Neural cell (in vitro differentiated cells): ENCODE data around the gene SKAP1. TPM values are rescaled to one million over a fixed set of nuclear protein-coding genes. Genes with fewer than 3 reads are reported as not detected.

Source experiments
- H2AFZ ChIP-seq: fragments of 200-600, 300-800 bp; sonication (generic), shearing (Covaris generic); 2 replicates; pipeline ENCODE4 v1.6.0; 2014; ENCODE audit warnings: low read depth, mild to moderate bottlenecking, antibody characterized with exemption, low read length, moderate library complexity
- H3F3A ChIP-seq: fragments of 200-600 bp; shearing (Covaris generic); 2 replicates; pipeline ENCODE4 v1.6.1; 2016; ENCODE audit warnings: mild to moderate bottlenecking, moderate library complexity, mixed read lengths, antibody characterized with exemption, low read length; ENCODE audit not compliant: insufficient read depth, poor library complexity, severe bottlenecking
- H3K27ac ChIP-seq: fragments of 200-600, 300-800 bp; sonication (generic), shearing (Covaris generic); 2 replicates; pipeline ENCODE4 v1.5.1; 2014; ENCODE audit warnings: mild to moderate bottlenecking, low read length, moderate library complexity
- H3K27me3 ChIP-seq: fragments of 300-800, 200-600 bp; sonication (generic), shearing (Covaris generic); 2 replicates; pipeline ENCODE4 v1.6.0; 2014; ENCODE audit warnings: mild to moderate bottlenecking, low read depth, low read length, moderate library complexity; ENCODE audit not compliant: insufficient read depth
- H3K36me3 ChIP-seq: fragments of 300-800, 200-600 bp; sonication (generic), shearing (Covaris generic); 2 replicates; pipeline ENCODE4 v1.5.1; 2014; ENCODE audit warnings: mild to moderate bottlenecking, antibody characterized with exemption, low read length, moderate library complexity; ENCODE audit not compliant: insufficient read depth
- H3K4me2 ChIP-seq: fragments of 300-800, 200-600 bp; sonication (generic), shearing (Covaris generic); 2 replicates; pipeline ENCODE4 v1.6.0; 2014; ENCODE audit warnings: mild to moderate bottlenecking, low read length
- H3K4me3 ChIP-seq: fragments of 300-800, 200-600 bp; sonication (generic), shearing (Covaris generic); 2 replicates; pipeline ENCODE4 v1.5.1; 2014; ENCODE audit warnings: mild to moderate bottlenecking, low read length, moderate library complexity
- H3K79me2 ChIP-seq: fragments of 200-600 bp; shearing (Covaris generic); replicated peaks from 2 replicates; pipeline ENCODE4 v1.6.0; 2014; ENCODE audit warnings: mild to moderate bottlenecking, low read length, moderate library complexity; ENCODE audit not compliant: insufficient read depth
- H3K9ac ChIP-seq: fragments of 300-800, 200-600 bp; sonication (generic), shearing (Covaris generic); 2 replicates; pipeline ENCODE4 v1.6.1; 2016; ENCODE audit warnings: mild to moderate bottlenecking, low read length, mixed read lengths
- H3K9me2 ChIP-seq: fragments of 200-600 bp; shearing (Covaris generic); 2 replicates; pipeline ENCODE4 v1.6.1; 2016; ENCODE audit warnings: mild to moderate bottlenecking, low read length, mixed read lengths; ENCODE audit not compliant: insufficient read depth
- H3K9me3 ChIP-seq: fragments of 200-600, 300-800 bp; sonication (generic), shearing (Covaris generic); 2 replicates; pipeline ENCODE4 v1.6.1; 2016; ENCODE audit warnings: mild to moderate bottlenecking, mixed run types, low read length, moderate library complexity, mixed read lengths
- H4K20me1 ChIP-seq: fragments of 200-600 bp; shearing (Covaris generic); 2 replicates; pipeline ENCODE4 v1.6.1; 2016; ENCODE audit warnings: mild to moderate bottlenecking, mixed run types; ENCODE audit not compliant: insufficient read depth
- CTCF ChIP-seq: fragments of 450-650 bp; IDR thresholded peaks from 2 replicates; pipeline ENCODE4 v1.5.1; 2014; ENCODE audit warnings: antibody characterized with exemption, mild to moderate bottlenecking, moderate library complexity; ENCODE audit not compliant: poor library complexity, severe bottlenecking
- EP300 ChIP-seq: fragments of 450-650 bp; conservative IDR thresholded peaks from 2 replicates; pipeline ENCODE4 v1.6.1; 2014; ENCODE audit warnings: antibody characterized with exemption, mild to moderate bottlenecking, moderate library complexity; ENCODE audit not compliant: poor library complexity, severe bottlenecking
- EZH2 ChIP-seq: fragments of 200-600, 300-800 bp; shearing (Covaris generic), sonication (generic); IDR thresholded peaks from 2 replicates; pipeline ENCODE4 v1.6.1; 2014; ENCODE audit warnings: antibody characterized with exemption, low read length, borderline replicate concordance, mild to moderate bottlenecking; ENCODE audit not compliant: insufficient read depth, poor library complexity, severe bottlenecking
- MXI1 ChIP-seq: fragments of 450-650 bp; conservative IDR thresholded peaks from 2 replicates; pipeline ENCODE4 v1.6.1; 2014; ENCODE audit warnings: antibody characterized with exemption, mild to moderate bottlenecking; ENCODE audit not compliant: poor library complexity, severe bottlenecking
- POLR2AphosphoS5 ChIP-seq: IDR thresholded peaks from 2 replicates; pipeline ENCODE4 v1.6.1; 2012
- RAD21 ChIP-seq: fragments of 450-650 bp; conservative IDR thresholded peaks from 2 replicates; pipeline ENCODE4 v1.6.1; 2014; ENCODE audit warnings: antibody characterized with exemption, mild to moderate bottlenecking, moderate library complexity
- SMC3 ChIP-seq: fragments of 450-650 bp; conservative IDR thresholded peaks from 2 replicates; pipeline ENCODE4 v1.6.1; 2014; ENCODE audit warnings: antibody characterized with exemption, mild to moderate bottlenecking, moderate library complexity; ENCODE audit not compliant: poor library complexity
- TAF1 ChIP-seq: IDR thresholded peaks from 2 replicates; pipeline ENCODE4 v1.6.1; 2012; ENCODE audit warnings: low read depth
- polyA plus RNA-seq: library from polyadenylated mRNA; depleted of rRNA; stranded (reverse); fragments of >200 nt; gene quantifications from 2 replicates; pipeline ENCODE4 v1.2.3, GENCODE V29; 2014
- TF ChIP-seq, protein P1 (sequence below): IDR thresholded peaks from 2 replicates; pipeline ENCODE4 v1.6.1; 2012; ENCODE audit warnings: borderline replicate concordance

Gene SKAP1
- polyA plus RNA-seq, 1 donor from 2014 or later = 0.63 TPM

DNA sequence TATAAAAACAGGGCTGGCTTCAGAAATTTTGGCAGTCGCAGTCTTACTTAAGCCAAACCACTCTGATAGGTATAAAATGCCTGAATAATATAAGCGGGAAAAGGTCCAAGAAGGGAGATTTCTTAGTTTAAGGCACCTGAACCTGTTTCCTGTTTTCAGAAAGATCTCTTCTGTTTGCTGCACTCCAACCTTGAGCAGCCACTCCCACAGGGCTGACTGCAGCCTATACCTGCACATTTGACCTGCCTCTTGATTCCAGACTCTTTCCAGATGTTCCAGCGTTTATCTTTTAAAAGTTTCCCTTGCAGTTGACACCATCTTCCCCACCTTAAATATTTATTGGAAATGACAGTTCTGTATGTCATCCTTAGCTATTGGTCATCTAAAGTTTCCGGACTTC is 132.2 kb downstream of the SKAP1 start:
- TF ChIP-seq MXI1 = no peak
- no peak for TF ChIP-seq TAF1
- TF ChIP-seq SMC3 = no peak
- no peak for TF ChIP-seq POLR2AphosphoS5
- TF ChIP-seq CTCF = no peak
- no peak for TF ChIP-seq EZH2
- no peak for TF ChIP-seq RAD21
- TF ChIP-seq, protein P1, sequence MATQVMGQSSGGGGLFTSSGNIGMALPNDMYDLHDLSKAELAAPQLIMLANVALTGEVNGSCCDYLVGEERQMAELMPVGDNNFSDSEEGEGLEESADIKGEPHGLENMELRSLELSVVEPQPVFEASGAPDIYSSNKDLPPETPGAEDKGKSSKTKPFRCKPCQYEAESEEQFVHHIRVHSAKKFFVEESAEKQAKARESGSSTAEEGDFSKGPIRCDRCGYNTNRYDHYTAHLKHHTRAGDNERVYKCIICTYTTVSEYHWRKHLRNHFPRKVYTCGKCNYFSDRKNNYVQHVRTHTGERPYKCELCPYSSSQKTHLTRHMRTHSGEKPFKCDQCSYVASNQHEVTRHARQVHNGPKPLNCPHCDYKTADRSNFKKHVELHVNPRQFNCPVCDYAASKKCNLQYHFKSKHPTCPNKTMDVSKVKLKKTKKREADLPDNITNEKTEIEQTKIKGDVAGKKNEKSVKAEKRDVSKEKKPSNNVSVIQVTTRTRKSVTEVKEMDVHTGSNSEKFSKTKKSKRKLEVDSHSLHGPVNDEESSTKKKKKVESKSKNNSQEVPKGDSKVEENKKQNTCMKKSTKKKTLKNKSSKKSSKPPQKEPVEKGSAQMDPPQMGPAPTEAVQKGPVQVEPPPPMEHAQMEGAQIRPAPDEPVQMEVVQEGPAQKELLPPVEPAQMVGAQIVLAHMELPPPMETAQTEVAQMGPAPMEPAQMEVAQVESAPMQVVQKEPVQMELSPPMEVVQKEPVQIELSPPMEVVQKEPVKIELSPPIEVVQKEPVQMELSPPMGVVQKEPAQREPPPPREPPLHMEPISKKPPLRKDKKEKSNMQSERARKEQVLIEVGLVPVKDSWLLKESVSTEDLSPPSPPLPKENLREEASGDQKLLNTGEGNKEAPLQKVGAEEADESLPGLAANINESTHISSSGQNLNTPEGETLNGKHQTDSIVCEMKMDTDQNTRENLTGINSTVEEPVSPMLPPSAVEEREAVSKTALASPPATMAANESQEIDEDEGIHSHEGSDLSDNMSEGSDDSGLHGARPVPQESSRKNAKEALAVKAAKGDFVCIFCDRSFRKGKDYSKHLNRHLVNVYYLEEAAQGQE = no peak
- peaks cover 14% of the 10 kb centered on the region for H3K27me3 ChIP-seq

GRCh38 chr17:48296453-48296852 is 133.6 kb downstream of the SKAP1 start:
- Histone ChIP-seq H3K9ac (no peak overlapping the region), H3K4me3 (no peak overlapping the region), H3K27ac (no peak overlapping the region), H3F3A (peaks cover 3% of the 10 kb centered on the region), H3K9me3 (no peaks in the 10 kb centered on the region), H3K27me3 (peaks cover 8% of the 10 kb centered on the region), H3K79me2 (no peaks in the 10 kb centered on the region), H2AFZ (no peak overlapping the region), H3K4me2 (no peak overlapping the region), H3K36me3 (no peaks in the 10 kb centered on the region), H4K20me1 (no peaks in the 10 kb centered on the region), H3K9me2 (no peaks in the 10 kb centered on the region)
- no peak for TF ChIP-seq RAD21
- no peak for TF ChIP-seq POLR2AphosphoS5
- TF ChIP-seq MXI1 = no peak
- no peak for TF ChIP-seq TAF1
- no peak for TF ChIP-seq EP300
- TF ChIP-seq EZH2 = no peak
- no peak for TF ChIP-seq SMC3
- no peak for TF ChIP-seq CTCF
- TF ChIP-seq, protein P1 = no peak

More for the DNA sequence above, 132.2 kb downstream of the SKAP1 start:
- H3K9ac ChIP-seq = no peak overlapping the region
- H3K9me3 ChIP-seq = no peaks in the 10 kb centered on the region
- H3K27ac ChIP-seq = no peak overlapping the region
- no peaks in the 10 kb centered on the region for H4K20me1 ChIP-seq
- H2AFZ ChIP-seq = no peak overlapping the region
- no peaks in the 10 kb centered on the region for H3K9me2 ChIP-seq
- no peaks in the 10 kb centered on the region for H3K79me2 ChIP-seq
- H3K4me2 ChIP-seq = no peak overlapping the region
- no peak overlapping the region for H3K4me3 ChIP-seq
- H3F3A ChIP-seq = peaks cover 3% of the 10 kb centered on the region
- no peaks in the 10 kb centered on the region for H3K36me3 ChIP-seq
